Choroid plexus epithelial cell (primary cell): ENCODE data around the gene MEIKIN.

Experiments
- DNase-seq: peaks from one replicate; pipeline ENCODE4 v3.0.0-alpha.2; 2010; ENCODE audit warnings: low read depth
- H3K4me3 ChIP-seq: 2 replicates; pipeline ENCODE4 v1.5.1; 2011; ENCODE audit warnings: low read depth, mild to moderate bottlenecking, control low read depth, low read length, moderate library complexity
- TF ChIP-seq, protein P1 (sequence below): conservative IDR thresholded peaks from 2 replicates; pipeline ENCODE4 v1.5.1; 2011; ENCODE audit warnings: low read depth, mild to moderate bottlenecking, control low read depth, inconsistent platforms, low read length, moderate library complexity

The MEIKIN gene

DNA sequence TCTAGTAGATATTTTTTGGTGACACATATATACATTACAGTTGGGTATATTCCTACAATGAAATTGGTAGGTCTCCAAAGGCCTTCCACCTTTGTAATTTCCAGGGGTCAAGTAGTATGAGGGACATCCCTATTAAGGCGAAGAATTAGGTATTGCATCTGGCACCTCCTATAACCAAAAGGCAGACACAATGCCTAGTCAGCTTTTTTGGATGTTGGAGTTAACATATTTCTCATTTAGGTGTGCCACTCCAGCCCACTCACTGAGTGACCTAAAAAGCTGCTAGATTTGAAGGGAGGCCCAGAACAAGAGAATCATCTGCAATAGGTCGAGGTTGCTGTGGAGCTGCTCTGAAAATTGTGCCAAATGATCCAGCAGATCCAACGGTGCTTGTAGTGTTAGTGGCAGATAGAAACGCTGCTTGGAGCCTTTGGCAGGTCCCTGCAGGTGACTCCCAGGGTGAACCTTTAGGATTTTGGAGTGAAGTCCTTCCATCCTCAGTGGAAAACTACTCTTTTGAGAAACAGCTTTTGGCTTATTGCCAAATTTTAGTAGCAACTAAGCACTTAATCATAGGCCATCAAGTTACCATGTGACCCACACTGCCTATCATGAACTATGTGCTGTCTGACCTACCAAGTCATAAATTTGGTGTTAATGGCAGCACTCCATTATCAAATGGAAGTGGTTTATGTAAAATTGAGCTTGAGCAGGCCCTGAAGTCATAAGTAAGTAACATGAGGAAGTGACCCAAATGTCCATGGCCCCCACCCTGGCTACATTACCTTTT lies 132.9 kb downstream of the MEIKIN start:
- no peak for DNase-seq
- no peak overlapping the region for H3K4me3 ChIP-seq
- TF ChIP-seq, protein P1, sequence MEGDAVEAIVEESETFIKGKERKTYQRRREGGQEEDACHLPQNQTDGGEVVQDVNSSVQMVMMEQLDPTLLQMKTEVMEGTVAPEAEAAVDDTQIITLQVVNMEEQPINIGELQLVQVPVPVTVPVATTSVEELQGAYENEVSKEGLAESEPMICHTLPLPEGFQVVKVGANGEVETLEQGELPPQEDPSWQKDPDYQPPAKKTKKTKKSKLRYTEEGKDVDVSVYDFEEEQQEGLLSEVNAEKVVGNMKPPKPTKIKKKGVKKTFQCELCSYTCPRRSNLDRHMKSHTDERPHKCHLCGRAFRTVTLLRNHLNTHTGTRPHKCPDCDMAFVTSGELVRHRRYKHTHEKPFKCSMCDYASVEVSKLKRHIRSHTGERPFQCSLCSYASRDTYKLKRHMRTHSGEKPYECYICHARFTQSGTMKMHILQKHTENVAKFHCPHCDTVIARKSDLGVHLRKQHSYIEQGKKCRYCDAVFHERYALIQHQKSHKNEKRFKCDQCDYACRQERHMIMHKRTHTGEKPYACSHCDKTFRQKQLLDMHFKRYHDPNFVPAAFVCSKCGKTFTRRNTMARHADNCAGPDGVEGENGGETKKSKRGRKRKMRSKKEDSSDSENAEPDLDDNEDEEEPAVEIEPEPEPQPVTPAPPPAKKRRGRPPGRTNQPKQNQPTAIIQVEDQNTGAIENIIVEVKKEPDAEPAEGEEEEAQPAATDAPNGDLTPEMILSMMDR, result no peak

DNA sequence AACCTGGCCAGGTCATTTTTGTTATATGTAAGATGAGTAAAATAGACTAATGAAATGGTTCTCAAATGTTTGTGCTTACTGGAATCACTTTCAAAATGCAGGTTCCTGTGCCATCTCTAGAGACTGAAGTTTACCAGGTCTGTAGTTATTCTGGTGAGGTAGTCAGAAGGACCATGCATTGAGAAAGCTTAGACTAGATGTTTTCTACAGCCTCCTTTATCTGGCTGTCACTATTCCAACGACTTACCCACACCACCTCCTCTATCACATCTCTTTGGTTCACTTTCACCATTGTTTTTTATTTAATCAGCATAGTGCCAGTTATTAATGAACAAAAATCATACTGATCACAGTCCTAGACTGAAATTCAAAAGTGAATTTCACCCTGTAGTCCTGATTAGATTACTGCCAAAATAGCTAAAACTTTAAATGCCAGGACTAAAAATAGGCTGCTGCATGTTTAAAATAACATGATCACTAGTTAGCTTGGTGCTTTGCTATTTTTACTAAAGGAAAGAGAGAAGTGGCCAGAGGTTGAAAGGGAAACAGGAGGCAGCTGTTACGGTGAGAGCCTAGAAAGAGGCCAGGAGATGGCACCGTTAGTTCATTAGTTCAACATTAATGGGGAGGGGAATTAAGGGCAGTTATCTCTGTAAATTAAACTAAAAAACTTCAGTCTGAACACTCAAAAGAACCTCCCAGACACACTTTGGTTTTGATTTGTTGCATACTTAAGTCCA lies 134.8 kb downstream of the MEIKIN start:
- no peak overlapping the region for H3K4me3 ChIP-seq
- DNase-seq, result peak; percentile 55
- TF ChIP-seq, protein P1, result peak; percentile 52

DNA sequence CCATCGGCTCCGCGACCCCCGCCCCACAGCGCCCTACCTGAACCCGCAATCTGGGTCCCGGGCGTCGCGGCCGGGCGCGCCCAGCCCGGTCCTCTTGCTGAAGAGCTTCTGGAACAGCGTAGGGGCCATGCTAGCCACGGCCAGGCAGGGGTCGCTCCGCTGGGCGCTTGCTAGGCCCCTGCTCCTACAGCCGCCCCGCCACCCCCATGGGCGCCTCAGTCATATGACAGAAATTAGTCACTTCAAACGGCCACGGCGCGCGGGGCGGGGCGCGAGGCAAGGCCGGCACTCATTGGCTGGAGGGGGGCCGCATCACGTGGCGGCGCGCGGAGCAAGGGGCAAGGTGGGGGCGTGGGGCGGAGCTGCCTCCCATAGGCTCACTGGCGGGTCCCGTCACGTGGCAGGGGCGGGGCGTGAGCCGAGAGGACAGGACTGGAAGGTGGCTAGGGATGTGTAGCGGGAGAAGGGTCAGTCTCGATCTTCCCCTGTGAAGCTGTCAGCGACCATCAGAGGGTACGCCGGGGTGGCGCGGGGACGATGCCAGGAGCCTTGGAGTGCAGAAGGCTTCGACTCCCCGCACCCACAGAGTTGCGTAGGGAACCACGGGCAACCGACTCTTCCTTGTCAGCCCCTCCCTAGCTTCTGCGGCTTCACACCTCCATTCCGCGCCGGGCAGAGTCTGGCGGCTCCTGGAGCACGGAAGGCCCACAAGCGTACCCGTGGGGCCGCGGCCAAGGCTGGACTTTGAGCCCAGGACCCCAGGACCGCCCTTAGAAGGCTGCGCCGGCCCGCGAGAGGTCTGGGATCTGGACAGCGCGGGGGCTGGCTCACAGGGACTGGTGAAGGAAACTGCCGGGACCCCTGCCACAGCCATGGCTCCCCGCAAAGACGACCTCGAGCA lies 148.4 kb downstream of the MEIKIN start, which contains the start of gene FNIP1:
Gene FNIP1 (minus strand): TSS at position 225 of the 901 bp plus-strand sequence. CDS start 96 bp downstream, at position 129.
- peak; percentile 98 for DNase-seq
- peak within 1 kb of the TSS; percentile 94 for H3K4me3 ChIP-seq
- TF ChIP-seq, protein P1, result no peak

DNA sequence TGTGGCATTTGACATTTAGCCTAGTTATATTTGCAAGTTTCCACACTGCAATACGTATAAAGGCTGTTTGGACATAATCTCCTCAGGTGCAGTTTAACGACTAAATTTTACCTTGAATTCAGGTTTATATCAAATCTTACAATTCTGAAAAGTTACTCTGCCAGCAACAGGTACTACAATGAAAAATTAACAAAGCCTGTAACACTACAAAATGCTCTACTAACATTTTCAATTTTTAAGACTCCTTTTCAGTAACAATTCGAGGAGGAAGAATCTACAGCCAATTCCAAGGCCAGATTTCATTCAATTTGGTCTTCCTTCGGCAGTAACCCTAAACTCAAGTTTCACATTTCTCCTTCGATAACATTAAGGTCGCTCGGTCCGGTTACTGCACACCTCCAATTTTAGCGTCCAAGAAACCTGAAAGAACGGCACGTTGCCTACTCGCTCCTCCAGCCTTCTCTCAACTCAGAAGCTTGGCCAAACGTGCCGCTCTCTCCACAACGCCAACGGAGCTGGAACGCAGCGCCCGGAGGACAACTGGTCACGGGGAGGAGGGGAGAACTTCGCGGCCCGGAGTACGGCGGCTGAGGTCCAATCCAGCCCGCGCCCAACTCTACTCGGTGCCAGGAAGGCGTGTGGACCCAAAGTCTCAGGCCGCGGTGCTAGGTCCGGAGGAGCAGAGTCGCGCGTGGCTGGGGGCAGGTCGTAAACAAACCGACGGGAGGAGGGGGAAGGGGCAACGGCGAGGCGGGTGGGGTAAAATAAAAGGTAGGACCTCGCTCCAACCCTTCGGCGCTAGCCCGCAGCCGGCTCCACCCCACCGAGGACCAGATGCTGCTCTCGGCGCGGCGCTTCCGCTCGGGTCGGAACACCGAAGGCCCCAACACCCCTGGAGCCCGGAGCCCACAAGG lies 149.3 kb downstream of the MEIKIN start:
- peak overlapping the region; percentile 94 for H3K4me3 ChIP-seq
- DNase-seq, result peak; percentile 57

DNA sequence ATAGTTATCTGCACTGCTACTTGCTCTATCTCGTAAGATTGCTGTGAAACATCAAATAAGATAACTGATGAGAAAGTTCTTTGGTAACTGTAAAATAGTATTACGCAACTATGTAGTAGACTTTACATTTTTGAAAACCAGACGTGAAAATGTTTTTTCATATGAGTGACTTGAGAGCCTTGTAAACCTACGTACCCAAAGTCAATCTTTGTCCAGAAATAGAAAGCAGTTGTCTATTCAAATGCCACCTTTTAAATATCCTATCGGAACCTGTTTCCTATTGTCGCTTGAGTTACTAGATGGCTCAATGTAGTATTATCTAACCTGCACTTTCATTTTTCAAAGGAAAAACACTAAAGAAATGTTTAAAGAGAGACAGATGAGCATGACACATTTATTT lies 150.2 kb downstream of the MEIKIN start:
- H3K4me3 ChIP-seq, result peak overlapping the region; percentile 94
- no peak for DNase-seq
- TF ChIP-seq, protein P1, result no peak

More for the DNA sequence above, 149.3 kb downstream of the MEIKIN start:
- TF ChIP-seq, protein P1, result no peak

DNA sequence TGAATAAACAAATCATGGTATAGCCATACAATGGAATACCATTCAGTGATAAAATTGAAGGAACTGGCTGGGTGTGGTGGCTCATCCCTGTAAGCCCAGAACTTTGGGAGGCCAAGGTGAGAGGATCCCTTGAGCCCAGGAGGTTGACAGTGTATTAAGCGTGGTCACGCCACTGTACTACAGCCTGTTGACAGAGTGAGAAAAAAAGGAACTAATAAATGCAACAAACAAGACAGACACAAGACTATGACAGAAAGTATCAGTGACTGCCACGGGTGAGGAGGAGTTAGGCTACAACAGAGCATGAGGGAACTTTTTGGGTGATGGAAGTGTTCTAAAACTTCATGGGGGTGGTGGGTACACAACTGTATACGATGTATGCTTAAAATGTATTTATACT lies 150.9 kb downstream of the MEIKIN start:
- peak overlapping the region; percentile 94 for H3K4me3 ChIP-seq
- DNase-seq, result no peak
- TF ChIP-seq, protein P1, result no peak
